ENCODE results near the gene DMD. TPM values are rescaled to one million over a fixed set of nuclear protein-coding genes. Genes with fewer than 3 reads are reported as not detected.

The DMD gene
- polyA plus RNA-seq, 1 donor from 2014 or later, result 21.6 TPM

DNA sequence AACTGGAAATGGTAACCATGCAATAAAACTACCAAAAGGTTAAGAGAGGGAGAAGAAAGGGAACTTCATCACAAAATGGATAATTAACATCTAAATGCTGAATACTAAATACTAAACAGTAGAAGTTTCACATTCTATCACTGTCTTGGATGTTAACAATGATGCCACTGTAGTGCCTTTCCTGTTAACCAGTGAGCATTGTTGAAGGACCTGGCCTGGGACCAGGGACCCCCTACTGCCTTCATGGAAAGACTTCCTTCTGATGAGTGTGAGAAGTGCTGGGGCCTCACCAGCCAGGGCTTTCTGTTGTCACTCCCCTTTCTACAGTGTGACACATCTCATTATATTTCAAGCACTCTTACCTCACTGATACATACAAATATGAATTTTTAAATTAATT is 1400.2 kb downstream of the DMD start:
- TF ChIP-seq POLR2AphosphoS5 (IDR thresholded peaks at IDR 0.05) (no peak), MXI1 (conservative IDR thresholded peaks at IDR 0.05; ENCODE audit: poor library complexity, severe bottlenecking) (no peak), EZH2 (IDR thresholded peaks at IDR 0.05; ENCODE audit: borderline replicate concordance, insufficient read depth, low read length, poor library complexity, severe bottlenecking) (no peak), EP300 (conservative IDR thresholded peaks at IDR 0.05; ENCODE audit: poor library complexity, severe bottlenecking) (no peak), TAF1 (IDR thresholded peaks at IDR 0.05; ENCODE audit: low read depth) (no peak), RAD21 (conservative IDR thresholded peaks at IDR 0.05) (no peak), SMC3 (conservative IDR thresholded peaks at IDR 0.05; ENCODE audit: poor library complexity) (no peak)
- TF ChIP-seq, protein P1, sequence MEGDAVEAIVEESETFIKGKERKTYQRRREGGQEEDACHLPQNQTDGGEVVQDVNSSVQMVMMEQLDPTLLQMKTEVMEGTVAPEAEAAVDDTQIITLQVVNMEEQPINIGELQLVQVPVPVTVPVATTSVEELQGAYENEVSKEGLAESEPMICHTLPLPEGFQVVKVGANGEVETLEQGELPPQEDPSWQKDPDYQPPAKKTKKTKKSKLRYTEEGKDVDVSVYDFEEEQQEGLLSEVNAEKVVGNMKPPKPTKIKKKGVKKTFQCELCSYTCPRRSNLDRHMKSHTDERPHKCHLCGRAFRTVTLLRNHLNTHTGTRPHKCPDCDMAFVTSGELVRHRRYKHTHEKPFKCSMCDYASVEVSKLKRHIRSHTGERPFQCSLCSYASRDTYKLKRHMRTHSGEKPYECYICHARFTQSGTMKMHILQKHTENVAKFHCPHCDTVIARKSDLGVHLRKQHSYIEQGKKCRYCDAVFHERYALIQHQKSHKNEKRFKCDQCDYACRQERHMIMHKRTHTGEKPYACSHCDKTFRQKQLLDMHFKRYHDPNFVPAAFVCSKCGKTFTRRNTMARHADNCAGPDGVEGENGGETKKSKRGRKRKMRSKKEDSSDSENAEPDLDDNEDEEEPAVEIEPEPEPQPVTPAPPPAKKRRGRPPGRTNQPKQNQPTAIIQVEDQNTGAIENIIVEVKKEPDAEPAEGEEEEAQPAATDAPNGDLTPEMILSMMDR (IDR thresholded peaks at IDR 0.05; ENCODE audit: poor library complexity, severe bottlenecking), result no peak
- TF ChIP-seq, protein P2, sequence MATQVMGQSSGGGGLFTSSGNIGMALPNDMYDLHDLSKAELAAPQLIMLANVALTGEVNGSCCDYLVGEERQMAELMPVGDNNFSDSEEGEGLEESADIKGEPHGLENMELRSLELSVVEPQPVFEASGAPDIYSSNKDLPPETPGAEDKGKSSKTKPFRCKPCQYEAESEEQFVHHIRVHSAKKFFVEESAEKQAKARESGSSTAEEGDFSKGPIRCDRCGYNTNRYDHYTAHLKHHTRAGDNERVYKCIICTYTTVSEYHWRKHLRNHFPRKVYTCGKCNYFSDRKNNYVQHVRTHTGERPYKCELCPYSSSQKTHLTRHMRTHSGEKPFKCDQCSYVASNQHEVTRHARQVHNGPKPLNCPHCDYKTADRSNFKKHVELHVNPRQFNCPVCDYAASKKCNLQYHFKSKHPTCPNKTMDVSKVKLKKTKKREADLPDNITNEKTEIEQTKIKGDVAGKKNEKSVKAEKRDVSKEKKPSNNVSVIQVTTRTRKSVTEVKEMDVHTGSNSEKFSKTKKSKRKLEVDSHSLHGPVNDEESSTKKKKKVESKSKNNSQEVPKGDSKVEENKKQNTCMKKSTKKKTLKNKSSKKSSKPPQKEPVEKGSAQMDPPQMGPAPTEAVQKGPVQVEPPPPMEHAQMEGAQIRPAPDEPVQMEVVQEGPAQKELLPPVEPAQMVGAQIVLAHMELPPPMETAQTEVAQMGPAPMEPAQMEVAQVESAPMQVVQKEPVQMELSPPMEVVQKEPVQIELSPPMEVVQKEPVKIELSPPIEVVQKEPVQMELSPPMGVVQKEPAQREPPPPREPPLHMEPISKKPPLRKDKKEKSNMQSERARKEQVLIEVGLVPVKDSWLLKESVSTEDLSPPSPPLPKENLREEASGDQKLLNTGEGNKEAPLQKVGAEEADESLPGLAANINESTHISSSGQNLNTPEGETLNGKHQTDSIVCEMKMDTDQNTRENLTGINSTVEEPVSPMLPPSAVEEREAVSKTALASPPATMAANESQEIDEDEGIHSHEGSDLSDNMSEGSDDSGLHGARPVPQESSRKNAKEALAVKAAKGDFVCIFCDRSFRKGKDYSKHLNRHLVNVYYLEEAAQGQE (IDR thresholded peaks at IDR 0.05; ENCODE audit: borderline replicate concordance), result no peak
- Histone ChIP-seq H3K27me3 (ENCODE audit: insufficient read depth, low read depth, low read length) (no peaks in the 10 kb centered on the region), H4K20me1 (ENCODE audit: insufficient read depth) (no peaks in the 10 kb centered on the region), H3K4me2 (ENCODE audit: low read length) (no peak overlapping the region), H3K4me3 (ENCODE audit: low read length) (no peak overlapping the region), H3K9ac (ENCODE audit: low read length) (no peak overlapping the region), H3K9me2 (ENCODE audit: insufficient read depth, low read length) (no peaks in the 10 kb centered on the region), H3K79me2 (replicated peaks; ENCODE audit: insufficient read depth, low read length) (no peaks in the 10 kb centered on the region), H3F3A (ENCODE audit: insufficient read depth, low read length, poor library complexity, severe bottlenecking) (no peaks in the 10 kb centered on the region), H3K36me3 (ENCODE audit: insufficient read depth, low read length) (no peaks in the 10 kb centered on the region), H2AFZ (ENCODE audit: low read depth, low read length) (no peak overlapping the region), H3K9me3 (ENCODE audit: low read length) (no peaks in the 10 kb centered on the region), H3K27ac (ENCODE audit: low read length) (no peak overlapping the region)

DNA sequence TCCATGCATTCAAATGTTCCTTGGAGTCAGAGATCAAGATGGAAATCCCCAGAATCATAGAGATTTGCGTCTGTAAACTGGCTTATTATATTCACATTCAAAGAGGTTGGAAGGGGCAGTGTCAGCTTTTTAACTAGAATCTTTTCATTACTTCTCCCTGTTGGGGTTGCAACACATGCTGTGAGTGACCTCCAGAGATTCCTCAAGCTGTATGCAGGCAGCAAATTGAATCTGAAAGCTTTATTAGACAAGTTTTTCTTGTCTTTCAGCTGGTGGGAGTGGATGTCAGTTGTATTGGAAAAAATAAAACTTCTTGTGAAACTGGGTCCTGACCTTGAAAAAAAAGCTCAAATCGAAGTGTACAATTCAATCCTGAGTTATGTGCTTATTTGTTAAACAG is 1403.0 kb downstream of the DMD start:
- H3K4me3 ChIP-seq (ENCODE audit: low read length), result no peak overlapping the region
- H3F3A ChIP-seq (ENCODE audit: insufficient read depth, low read length, poor library complexity, severe bottlenecking), result no peaks in the 10 kb centered on the region
- H4K20me1 ChIP-seq (ENCODE audit: insufficient read depth), result no peaks in the 10 kb centered on the region
- no peak overlapping the region for H3K27ac ChIP-seq (ENCODE audit: low read length)
- TF ChIP-seq, protein P1 (IDR thresholded peaks at IDR 0.05; ENCODE audit: poor library complexity, severe bottlenecking), result no peak
- TF ChIP-seq, protein P2 (IDR thresholded peaks at IDR 0.05; ENCODE audit: borderline replicate concordance), result no peak
- TF ChIP-seq EZH2 (IDR thresholded peaks at IDR 0.05; ENCODE audit: borderline replicate concordance, insufficient read depth, low read length, poor library complexity, severe bottlenecking), result no peak
- no peak for TF ChIP-seq EP300 (conservative IDR thresholded peaks at IDR 0.05; ENCODE audit: poor library complexity, severe bottlenecking)
- no peak overlapping the region for H3K9ac ChIP-seq (ENCODE audit: low read length)
- no peak overlapping the region for H2AFZ ChIP-seq (ENCODE audit: low read depth, low read length)
- H3K9me2 ChIP-seq (ENCODE audit: insufficient read depth, low read length), result no peaks in the 10 kb centered on the region
- H3K4me2 ChIP-seq (ENCODE audit: low read length), result no peak overlapping the region
- no peaks in the 10 kb centered on the region for H3K36me3 ChIP-seq (ENCODE audit: insufficient read depth, low read length)
- H3K9me3 ChIP-seq (ENCODE audit: low read length), result no peaks in the 10 kb centered on the region
- H3K27me3 ChIP-seq (ENCODE audit: insufficient read depth, low read depth, low read length), result no peaks in the 10 kb centered on the region
- no peaks in the 10 kb centered on the region for H3K79me2 ChIP-seq (replicated peaks; ENCODE audit: insufficient read depth, low read length)
